GM19372 (cell line): ENCODE measurements around the gene XYLT2.
A peak's percentile ranks its signal among the peaks of the same experiment; 100 is the strongest.
"Not testable (repeated sequence)": the region's sequence is repeated elsewhere in the genome, so short reads cannot be mapped to it uniquely, and the experiment has no call there.

Source experiments
- ATAC-seq: cut with Tn5 transposase; IDR thresholded peaks from one replicate; pipeline ENCODE4 v1.9.1; 2021; ENCODE audit warnings: mild to moderate bottlenecking, low read depth, moderate library complexity; ENCODE audit not compliant: unreplicated experiment

Gene XYLT2

DNA sequence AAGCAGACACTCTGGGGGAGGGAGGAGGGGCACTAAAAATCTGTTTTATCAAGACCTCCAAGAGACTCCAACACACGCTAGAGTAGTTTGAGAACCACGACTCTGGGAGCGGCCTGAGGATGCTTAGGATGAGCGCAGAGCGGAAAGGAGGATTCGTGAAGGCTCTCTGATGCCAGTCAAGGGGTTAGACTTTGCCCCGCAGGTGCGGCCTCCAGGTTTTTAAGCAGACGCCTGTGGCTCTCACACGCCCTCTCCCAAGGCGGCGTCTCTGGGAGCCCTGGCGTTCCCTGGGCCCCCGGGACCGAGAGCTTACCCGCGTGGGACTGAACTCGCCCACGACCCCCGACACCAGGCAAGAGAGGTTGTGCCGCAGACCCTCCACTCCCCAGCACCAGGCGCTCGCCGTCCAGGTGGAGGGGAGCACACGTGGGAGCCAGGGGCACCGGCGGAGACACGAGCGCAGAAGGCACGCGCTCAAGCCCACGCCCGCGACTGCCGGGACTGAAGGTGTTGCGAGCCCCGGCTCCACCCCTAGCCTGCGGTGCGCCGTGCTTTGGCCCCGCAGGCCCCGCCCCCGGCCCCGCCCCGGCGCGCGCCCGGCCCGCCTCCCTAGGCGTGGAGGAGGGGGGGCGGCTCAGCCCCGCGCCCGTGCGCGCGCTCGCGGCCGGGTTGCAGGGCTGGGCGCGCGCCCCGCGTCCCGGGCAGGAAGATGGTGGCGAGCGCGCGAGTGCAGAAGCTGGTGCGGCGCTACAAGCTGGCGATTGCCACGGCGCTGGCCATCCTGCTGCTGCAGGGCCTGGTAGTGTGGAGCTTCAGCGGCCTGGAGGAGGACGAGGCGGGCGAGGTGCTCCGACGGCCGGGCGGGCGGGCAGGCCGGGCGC is at the start of gene XYLT2:
XYLT2 (plus strand) TSS at position 695 of the 881 bp plus-strand sequence; CDS start at position 710, 15 bp downstream.
- peak; percentile 68 for ATAC-seq

- ATAC-seq = no peak
These were observed 48.5 kb upstream of the XYLT2 start for GRCh38 chr17:50297407-50297865.

GRCh38 chr17:50298018-50298417 is 47.9 kb upstream of the XYLT2 start:
- no peak for ATAC-seq

GRCh38 chr17:50299776-50300175 is 46.1 kb upstream of the XYLT2 start:
- ATAC-seq = no peak

- ATAC-seq = not testable (repeated sequence)
These were observed 45.1 kb upstream of the XYLT2 start for GRCh38 chr17:50300824-50301223.

DNA sequence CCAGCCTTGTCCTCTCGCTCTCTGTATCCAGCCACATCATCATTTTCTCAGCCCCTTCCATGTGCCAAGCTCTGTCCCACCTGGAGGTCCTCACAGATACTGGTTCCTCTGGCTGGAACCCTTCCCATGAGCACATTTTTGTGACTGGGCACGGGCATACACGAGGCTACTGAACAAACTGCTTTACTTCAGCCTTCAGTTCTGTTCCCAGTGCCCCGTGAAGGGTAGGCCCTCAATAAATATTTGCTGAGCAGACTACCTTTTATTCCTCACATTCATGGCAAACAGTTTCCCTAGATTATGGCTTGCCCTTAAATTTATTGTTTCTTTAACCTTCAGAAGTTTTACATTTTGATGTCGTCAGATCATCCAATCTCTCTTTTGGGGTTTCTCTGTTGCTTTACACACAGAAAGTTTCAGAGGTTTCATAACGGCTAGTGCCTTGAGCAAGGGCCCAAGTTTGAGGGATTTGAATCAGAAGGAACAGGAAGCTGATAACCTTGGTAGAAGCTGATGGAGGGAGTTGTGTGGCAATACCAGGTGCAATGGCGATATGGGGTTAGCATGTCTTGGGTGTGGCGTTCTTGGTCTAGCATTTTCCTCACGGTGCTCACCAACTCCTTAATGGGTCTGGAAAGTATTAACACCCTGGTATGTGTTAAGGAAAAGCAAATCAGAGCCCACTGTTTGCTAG is 43.9 kb upstream of the XYLT2 start:
- ATAC-seq = no peak

- ATAC-seq = no peak
These were observed 42.9 kb upstream of the XYLT2 start for GRCh38 chr17:50303051-50303450.

DNA sequence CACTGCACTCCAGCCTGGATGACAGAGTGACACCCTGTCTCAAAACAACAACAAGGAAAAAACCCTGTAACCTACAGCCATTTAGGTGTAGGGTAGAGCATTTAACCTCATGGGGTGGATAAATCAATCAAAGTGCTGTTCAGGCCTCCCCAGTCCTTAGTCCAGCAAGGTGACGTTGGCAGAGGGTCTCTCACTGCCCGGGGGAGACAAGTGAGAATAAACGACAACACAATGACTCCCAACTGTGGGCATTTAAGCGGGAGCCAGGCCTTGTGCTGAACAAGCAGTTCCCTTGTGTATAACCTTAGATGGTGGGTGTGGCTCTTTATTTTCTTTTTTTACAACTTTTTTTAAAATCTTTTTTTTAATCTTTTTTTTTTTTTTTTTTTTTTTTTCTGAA is 42.3 kb upstream of the XYLT2 start:
- no peak for ATAC-seq

DNA sequence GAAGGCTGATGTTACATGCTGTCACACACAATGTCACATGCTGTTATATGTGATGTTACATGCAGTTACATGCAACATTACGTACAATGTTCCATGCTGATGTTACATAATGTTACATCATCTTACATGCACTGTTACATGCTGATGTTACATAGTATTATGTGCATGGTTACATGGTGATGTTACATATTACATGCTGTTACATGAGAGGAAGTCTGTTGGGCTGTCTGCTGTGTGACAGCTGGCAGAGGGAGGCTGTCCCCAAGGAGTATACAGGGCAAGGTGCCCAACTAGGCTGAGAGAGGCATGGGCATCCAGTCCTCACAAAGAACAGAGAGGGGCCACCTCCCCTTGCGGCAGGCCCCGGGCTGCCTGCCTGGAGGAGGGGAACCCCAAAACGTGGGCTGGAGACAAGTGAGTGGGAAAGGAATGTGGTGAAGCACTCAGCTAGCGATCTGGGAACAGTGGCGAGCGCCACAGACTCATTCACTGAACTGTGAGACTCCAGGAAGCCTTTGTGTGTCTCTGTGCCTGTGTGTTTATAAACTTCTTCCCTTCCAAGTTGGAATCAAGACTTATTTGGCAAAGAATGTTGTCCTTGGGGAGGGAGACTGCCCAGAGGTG is 41.0 kb upstream of the XYLT2 start:
- ATAC-seq = no peak

DNA sequence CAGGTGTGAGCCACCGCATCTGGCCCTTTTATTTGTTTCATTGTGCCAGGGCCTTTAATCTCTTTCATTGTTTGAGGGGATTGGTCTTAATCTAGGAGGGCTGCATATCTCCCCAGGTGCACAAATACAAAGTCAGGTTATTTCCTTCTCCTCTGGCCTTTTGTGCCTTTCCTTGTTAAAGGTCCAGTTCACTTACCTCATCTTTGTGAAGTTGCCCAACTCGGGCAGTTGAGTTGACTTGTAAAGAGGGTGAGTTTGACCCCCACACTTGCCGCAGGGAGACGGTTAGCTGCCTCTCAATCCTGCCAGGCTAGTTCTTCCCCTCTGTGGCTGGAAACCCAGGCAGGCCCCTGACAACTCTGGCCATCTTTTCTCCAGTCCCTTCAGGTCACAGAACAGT is 38.3 kb upstream of the XYLT2 start:
- no peak for ATAC-seq

GRCh38 chr17:50308666-50309065 is 37.3 kb upstream of the XYLT2 start:
- ATAC-seq = no peak

GRCh38 chr17:50310455-50311111 is 35.3 kb upstream of the XYLT2 start:
- ATAC-seq = no peak

DNA sequence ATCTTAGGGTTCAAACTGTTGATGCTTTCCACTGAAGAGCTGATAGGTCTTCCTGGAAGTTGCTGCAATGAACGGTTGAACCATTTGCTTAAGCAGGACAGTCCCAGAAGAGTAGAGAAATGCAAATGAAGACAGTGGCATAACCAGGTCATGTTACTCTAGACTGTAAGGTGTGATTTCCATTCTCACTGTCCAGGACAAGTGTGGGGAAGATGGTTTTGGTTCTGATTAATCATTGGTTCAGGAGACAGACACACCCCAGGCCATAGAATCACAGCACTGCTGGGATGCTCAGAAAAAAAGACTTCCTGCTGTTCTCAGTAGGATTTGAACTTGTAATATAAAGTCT is 34.8 kb upstream of the XYLT2 start:
- no peak for ATAC-seq

DNA sequence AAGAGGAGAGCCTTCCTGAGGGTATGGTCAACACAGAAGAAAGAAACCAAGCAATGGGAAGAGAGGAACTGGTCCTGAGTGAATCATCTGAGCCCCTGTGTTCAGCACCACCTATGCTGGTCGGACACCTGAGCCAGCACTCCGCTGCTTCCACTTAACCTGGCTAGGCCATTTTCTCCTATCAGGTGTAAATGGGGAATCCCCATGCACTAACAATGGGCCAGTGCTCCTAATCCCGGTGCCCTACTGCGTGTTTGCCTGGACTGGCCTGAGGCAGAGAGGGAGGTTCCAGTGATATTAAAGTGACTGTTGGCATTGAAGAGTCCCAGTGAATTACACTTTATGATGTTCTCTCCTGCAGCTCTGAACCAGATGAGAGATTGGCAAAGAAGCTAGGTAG is 34.4 kb upstream of the XYLT2 start:
- no peak for ATAC-seq

DNA sequence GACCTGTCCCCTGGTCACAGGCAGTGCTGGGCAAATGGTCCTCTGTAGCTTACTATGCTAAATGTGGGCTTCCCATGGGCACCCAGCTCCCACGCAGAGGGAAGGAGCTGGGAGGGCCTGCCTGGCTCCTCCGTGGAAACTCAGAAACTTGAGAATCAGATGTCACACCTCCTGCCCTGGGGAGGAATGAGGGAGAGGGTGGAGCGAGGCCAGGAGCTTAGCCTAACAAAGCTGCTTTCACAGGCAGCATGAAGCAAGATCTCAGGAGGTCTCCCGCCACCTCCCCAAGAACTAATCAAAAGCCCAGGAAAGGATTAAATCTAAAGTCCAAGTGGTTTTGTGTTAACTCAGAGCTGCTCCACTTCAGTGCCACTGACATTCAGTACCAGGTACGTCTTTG is 33.6 kb upstream of the XYLT2 start:
- no peak for ATAC-seq

DNA sequence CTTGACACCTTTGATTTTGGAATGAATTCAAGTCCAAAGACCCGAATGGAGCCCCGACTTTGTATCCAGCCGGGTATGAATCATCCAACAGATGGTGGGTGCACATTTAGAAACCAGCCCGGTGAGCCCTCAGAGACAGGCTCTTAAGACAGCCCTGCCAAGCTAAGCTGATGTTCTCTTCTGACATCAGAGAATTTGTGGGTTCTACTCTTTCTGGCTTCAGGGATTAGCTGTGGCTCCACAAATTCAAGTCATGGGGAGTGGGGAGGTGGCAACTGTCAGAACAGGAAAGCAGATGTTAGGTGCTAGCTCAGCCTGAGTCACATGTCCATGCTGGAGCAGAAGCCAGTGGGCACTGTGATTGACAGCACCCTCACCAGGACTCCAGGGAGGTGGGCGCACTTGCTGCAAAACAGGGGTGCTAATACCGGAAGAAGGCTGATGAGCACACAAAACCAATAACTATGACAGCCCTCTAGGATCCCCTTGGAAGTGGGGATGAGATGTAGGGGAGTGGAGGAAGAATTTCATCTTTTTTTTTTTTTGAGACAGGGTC is 31.4 kb upstream of the XYLT2 start:
- ATAC-seq = no peak

- no peak for ATAC-seq
These were observed 29.8 kb upstream of the XYLT2 start for GRCh38 chr17:50316016-50316587.

DNA sequence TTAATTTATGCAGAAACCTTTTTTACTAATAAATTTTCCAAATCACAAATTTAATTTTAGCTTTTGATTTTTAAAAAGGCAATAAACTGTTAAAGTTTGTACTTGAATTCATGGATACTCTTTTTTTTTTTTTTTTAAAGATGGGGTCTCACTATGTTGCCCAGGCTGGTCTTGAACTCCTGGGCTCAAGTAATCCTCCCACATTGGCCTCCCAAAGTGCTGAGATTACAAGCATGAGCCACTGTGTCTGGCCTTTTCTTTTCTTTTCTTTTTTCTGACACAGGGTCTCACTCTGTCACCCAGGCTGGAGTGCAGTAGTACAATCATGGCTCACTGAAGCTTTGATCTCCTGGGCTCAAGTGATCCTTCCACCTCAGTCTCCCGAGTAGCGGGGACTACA is 29.3 kb upstream of the XYLT2 start:
- not testable (repeated sequence) for ATAC-seq

- no peak for ATAC-seq
These were observed 28.8 kb upstream of the XYLT2 start for GRCh38 chr17:50317121-50317520.
